HG02970 (cell line): ENCODE measurements around the gene MAB21L3.

Source experiments
- ATAC-seq: cut with Tn5 transposase; IDR thresholded peaks from one replicate; pipeline ENCODE4 v1.9.1; 2021; ENCODE audit warnings: mild to moderate bottlenecking, moderate library complexity, moderate number of reproducible peaks; ENCODE audit not compliant: unreplicated experiment, low FRiP score

Gene MAB21L3

GRCh38 chr1:116161877-116162390, 50.7 kb downstream of the MAB21L3 start:
- no peak for ATAC-seq

- no peak for ATAC-seq
Measured at GRCh38 chr1:116163533-116163932, 52.3 kb downstream of the MAB21L3 start.

- ATAC-seq, result no peak
Measured at GRCh38 chr1:116164150-116164549, 53.0 kb downstream of the MAB21L3 start.

- no peak for ATAC-seq
Measured at GRCh38 chr1:116164604-116165368, 53.6 kb downstream of the MAB21L3 start.

- no peak for ATAC-seq
Measured at GRCh38 chr1:116165572-116165971, 54.4 kb downstream of the MAB21L3 start.

- ATAC-seq, result no peak
Measured at GRCh38 chr1:116166011-116166571, 54.9 kb downstream of the MAB21L3 start.

- ATAC-seq, result no peak
Measured at GRCh38 chr1:116166655-116167054, 55.5 kb downstream of the MAB21L3 start.

- no peak for ATAC-seq
Measured at GRCh38 chr1:116167625-116168276, 56.6 kb downstream of the MAB21L3 start.

- peak; percentile 87 for ATAC-seq
Measured at GRCh38 chr1:116168277-116169032, 57.3 kb downstream of the MAB21L3 start.

- ATAC-seq, result no peak
Measured at GRCh38 chr1:116169898-116170297, 58.7 kb downstream of the MAB21L3 start.

- ATAC-seq, result no peak
Measured at GRCh38 chr1:116170721-116171589, 59.8 kb downstream of the MAB21L3 start.

- no peak for ATAC-seq
Measured at GRCh38 chr1:116172666-116173065, 61.5 kb downstream of the MAB21L3 start.

GRCh38 chr1:116175611-116176010, 64.4 kb downstream of the MAB21L3 start:
- ATAC-seq, result no peak

GRCh38 chr1:116176306-116176789, 65.1 kb downstream of the MAB21L3 start:
- no peak for ATAC-seq

- no peak for ATAC-seq
Measured at GRCh38 chr1:116177861-116178260, 66.7 kb downstream of the MAB21L3 start.

- ATAC-seq, result no peak
Measured at GRCh38 chr1:116178837-116179236, 67.6 kb downstream of the MAB21L3 start.

GRCh38 chr1:116179419-116179818, 68.2 kb downstream of the MAB21L3 start:
- ATAC-seq, result no peak

- no peak for ATAC-seq
Measured at GRCh38 chr1:116179964-116180363, 68.8 kb downstream of the MAB21L3 start.

- ATAC-seq, result no peak
Measured at GRCh38 chr1:116182019-116182714, 71.0 kb downstream of the MAB21L3 start.
